SH-SY5Y (cell line): ENCODE measurements around the gene UBR2.

Experiments used
- GATA2 ChIP-seq: IDR thresholded peaks from 2 replicates; pipeline ENCODE4 v1.6.1; 2011; ENCODE audit warnings: mild to moderate bottlenecking, low read depth, low read length
- GATA3 ChIP-seq: IDR thresholded peaks from 2 replicates; pipeline ENCODE4 v1.6.1; 2011; ENCODE audit warnings: low read depth, mild to moderate bottlenecking, low read length, moderate library complexity

- TF ChIP-seq GATA2 (no peak), GATA3 (no peak)
These were observed 56.1 kb downstream of the UBR2 start for GRCh38 chr6:42619963-42620362.
